CD4-positive, alpha-beta T cell treated with Interleukin-6 at 100 ng/mL for 8 hours (primary cell): ENCODE data around the gene ATP5MC2.
A peak's percentile ranks its signal among the peaks of the same experiment; 100 is the strongest.
"Not testable (repeated sequence)": the region's sequence is repeated elsewhere in the genome, so short reads cannot be mapped to it uniquely, and the experiment has no call there.

Source experiments
- DNase-seq: peaks from one replicate; pipeline ENCODE4 v3.0.0-alpha.2; 2020; ENCODE audit warnings: mixed read lengths, low spot score

Gene ATP5MC2

GRCh38 chr12:53675701-53676607 lies at the start of gene ATP5MC2:
Gene ATP5MC2 (minus strand): TSS chr12:53676083. CDS start chr12:53672614, 3,469 bp downstream.
- DNase-seq, result peak; percentile 98

GRCh38 chr12:53722450-53723041 lies 46.7 kb upstream of the ATP5MC2 start:
- no peak for DNase-seq

GRCh38 chr12:53720946-53721345 lies 45.1 kb upstream of the ATP5MC2 start:
- DNase-seq, result no peak

GRCh38 chr12:53719649-53720048 lies 43.8 kb upstream of the ATP5MC2 start:
- no peak for DNase-seq

- DNase-seq, result not testable (repeated sequence)
Measured at GRCh38 chr12:53718567-53718966, 42.7 kb upstream of the ATP5MC2 start.

- no peak for DNase-seq
Measured at GRCh38 chr12:53717319-53717718, 41.4 kb upstream of the ATP5MC2 start.

GRCh38 chr12:53714004-53714403 lies 38.1 kb upstream of the ATP5MC2 start:
- no peak for DNase-seq

- no peak for DNase-seq
Measured at GRCh38 chr12:53713516-53713915, 37.6 kb upstream of the ATP5MC2 start.

- DNase-seq, result no peak
Measured at GRCh38 chr12:53712059-53712643, 36.3 kb upstream of the ATP5MC2 start.

- DNase-seq, result no peak
Measured at GRCh38 chr12:53710091-53710490, 34.2 kb upstream of the ATP5MC2 start.

GRCh38 chr12:53709671-53710070 lies 33.8 kb upstream of the ATP5MC2 start:
- no peak for DNase-seq

- DNase-seq, result no peak
Measured at GRCh38 chr12:53706080-53706479, 30.2 kb upstream of the ATP5MC2 start.

- no peak for DNase-seq
Measured at GRCh38 chr12:53703756-53704155, 27.9 kb upstream of the ATP5MC2 start.

GRCh38 chr12:53701518-53702264 lies 25.8 kb upstream of the ATP5MC2 start:
- peak; percentile 74 for DNase-seq

GRCh38 chr12:53700567-53700966 lies 24.7 kb upstream of the ATP5MC2 start:
- no peak for DNase-seq

GRCh38 chr12:53699678-53700025 lies 23.8 kb upstream of the ATP5MC2 start:
- DNase-seq, result no peak

GRCh38 chr12:53698948-53699677 lies 23.2 kb upstream of the ATP5MC2 start:
- no peak for DNase-seq

GRCh38 chr12:53696655-53697331 lies 20.9 kb upstream of the ATP5MC2 start:
- no peak for DNase-seq

- no peak for DNase-seq
Measured at GRCh38 chr12:53696285-53696654, 20.4 kb upstream of the ATP5MC2 start.

GRCh38 chr12:53695152-53696145 lies 19.6 kb upstream of the ATP5MC2 start:
- peak; percentile 7 for DNase-seq
